Measurements from ENCODE around the gene METAP1D.
A peak's percentile ranks its signal among the peaks of the same experiment; 100 is the strongest.
"Not testable (repeated sequence)": the region's sequence is repeated elsewhere in the genome, so short reads cannot be mapped to it uniquely, and the experiment has no call there.

METAP1D gene

DNA sequence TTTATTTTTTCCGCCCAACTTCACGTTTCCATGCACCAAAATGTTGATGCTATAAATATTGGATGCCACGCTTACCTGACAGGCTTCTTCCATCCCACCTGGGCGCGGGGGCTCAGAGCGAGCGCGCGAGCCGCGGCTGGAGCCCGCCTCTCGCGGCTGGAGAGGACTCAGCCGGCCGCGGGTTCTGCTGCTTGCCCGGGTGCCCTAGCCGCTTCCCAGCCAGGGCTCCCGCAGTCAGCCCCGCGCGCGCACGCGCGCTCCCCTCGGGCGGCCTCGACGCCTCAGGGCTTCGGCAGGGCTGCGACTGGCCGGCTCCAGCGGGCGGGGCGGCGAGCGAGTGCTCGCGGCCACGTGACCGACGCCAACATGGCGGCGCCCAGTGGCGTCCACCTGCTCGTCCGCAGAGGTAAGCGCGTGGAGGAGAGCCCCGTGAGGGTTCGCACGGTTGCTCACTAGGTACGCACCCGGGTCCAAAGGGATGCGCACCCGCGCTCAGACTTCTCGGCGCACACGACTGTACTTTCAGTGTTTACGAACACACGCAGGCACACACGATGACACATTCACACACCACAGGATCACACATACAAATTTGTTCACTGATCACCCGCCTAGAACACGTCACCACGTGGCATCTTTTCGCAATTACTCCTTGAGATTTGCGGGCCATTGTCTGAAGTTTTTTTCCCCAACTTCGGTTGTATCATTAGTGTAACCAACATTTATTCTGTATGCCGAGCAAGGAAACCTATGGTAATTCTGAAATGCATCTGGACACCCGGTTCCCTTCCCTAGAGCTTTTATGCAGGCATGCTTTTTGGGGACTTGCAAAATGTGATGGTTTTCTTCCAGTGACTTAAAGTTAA is at the start of gene METAP1D:
METAP1D (plus strand) TSS at position 350 of the 866 bp plus-strand sequence; CDS start at position 367, 17 bp downstream.
- peak; percentile 69 for DNase-seq (ENCODE audit: low read depth)

DNA sequence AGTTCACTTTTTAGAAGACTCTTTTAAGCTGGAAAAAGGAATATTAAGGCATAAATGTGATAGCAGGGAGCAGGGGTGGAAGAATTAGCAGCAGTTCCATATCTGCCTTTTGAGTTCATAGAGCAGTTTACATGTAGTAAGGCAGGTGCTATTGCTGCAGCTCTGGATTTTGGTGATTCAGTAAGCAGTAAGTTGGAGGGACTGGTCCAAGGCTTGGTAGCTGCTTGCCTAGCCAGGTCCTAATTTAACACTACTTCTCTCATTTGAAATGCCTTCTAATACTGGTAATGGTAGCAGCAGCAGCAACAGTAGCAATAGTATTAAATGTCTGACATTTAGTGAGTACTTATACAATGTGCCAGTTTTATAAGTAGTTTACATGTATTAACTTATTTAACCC is 47.5 kb upstream of the METAP1D start:
- DNase-seq (ENCODE audit: low read depth): no peak

DNA sequence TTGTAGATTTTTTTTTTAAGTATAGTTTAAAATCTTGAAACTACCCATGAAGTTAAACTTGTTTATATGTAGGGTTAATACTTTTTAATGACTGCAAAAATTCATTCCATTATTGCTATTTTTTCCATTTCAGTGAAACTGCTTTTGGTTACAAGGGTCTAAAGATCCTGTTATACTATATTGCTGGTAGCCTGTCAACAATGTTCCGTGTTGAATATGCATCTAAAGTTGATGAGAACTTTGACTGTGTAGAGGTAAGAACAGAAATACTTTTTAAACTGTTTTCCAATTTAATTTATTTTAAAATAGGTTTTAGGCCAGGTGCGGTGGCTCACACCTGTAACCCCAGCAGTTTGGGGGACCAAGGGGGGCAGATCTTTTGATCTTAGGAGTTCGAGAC is 47.0 kb upstream of the METAP1D start:
- no peak for DNase-seq (ENCODE audit: low read depth)

DNA sequence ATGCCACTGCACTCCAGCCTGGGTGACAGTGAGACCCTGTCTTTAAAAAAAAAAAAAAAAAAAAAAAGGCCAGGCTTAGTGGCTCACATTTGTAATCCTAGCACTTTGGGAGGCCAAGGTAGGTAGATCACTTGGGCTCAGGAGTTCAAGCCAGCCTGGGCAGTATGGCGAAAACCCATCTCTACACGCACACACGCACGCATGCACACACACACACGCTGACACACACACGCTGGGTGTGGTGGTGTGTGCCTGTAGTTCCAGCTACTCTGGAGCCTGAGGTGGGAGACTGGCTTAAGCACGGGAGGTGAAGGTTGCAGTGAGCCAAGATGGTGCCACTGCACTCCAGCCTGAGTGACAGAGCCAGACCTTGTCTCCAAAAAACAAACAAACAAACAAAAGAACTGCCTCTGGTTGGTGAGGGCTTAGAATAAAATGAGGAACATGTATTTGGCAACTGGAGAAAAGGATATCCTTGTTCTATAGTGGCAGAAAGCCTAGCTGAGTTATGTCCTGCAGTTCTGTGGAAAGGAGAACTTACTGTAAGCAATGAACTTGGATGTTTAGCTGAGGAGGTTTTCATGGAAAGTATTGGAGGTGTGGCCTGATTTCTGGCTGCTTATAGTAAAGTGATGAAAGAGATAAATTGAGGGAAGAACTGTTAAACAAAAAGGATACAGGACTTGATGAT is 43.5 kb upstream of the METAP1D start:
- no peak for DNase-seq (ENCODE audit: low read depth)

DNA sequence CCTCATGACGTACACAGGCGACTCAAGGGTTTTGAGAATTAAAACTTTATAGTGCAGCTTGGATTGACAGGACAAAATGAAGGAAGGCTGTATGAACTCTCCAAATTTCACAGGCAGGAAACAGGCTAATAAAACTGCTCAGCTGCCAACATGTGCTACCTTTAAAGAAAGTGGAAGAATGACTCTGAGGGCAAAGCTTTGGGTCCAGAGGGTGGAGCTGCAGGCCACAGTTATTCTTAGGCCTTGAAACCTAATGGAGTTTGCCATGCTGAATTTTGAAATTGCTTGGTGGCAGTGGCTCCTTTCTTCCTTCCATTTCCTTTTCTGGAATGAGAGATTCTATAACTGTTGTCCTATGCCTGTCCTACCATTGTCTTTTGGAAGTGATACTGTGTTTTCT is 42.7 kb upstream of the METAP1D start:
- no peak for DNase-seq (ENCODE audit: low read depth)

DNA sequence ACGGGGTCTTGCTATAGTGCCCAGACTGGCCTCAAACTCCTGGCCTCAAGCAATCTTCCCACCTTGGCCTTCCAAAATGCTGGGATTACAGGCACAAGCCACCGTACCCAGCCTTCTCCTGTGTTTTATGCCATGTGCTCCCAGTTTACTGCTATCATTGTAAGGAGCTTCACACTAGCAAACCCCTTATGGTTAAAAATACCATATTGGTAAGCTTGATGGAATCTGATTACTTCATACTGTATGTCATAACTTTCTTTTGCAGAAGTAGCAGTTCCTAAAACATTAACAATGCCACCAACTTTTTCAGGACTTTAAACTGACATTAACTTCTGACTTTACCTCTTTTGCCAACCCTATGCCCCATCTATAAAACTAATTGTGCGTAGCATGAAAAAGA is 41.3 kb upstream of the METAP1D start:
- no peak for DNase-seq (ENCODE audit: low read depth)

DNA sequence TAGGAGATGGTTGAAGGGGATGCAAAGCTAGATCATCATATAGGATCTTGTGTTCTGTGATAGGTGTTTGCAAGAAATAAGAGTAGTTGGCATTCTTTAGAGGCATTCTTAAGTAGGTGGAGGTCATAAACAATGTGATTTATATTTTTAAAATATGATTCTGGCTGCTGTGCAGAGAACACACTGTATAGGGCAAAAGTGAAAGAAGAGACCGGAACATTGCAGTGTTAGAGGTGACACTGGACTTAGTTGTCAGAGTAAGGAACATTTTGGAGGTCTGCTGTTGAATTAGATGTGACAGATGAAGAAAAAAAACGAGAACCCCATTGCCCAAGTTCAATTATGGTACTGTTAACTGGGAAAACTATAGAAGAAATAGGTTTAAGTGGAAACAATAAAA is 39.8 kb upstream of the METAP1D start:
- DNase-seq (ENCODE audit: low read depth): no peak

DNA sequence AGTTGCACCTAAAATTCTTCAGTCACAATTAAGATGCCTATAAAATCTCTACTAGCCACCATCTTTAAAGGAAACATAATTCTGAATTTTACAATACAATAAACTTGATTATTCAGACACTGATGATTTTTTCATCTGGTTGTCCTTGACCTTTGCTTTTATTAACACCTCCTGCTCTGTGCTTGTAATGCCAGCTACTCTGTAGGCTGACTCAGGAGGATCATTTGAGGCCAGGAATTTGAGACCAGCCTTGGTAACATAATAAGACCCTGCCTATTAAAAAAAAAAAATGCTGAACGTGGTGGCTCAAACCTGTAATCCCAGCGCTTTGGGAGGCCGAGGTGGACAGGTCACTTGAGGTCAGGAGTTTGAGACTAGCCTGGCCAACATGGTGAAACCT is 39.2 kb upstream of the METAP1D start:
- no peak for DNase-seq (ENCODE audit: low read depth)

DNA sequence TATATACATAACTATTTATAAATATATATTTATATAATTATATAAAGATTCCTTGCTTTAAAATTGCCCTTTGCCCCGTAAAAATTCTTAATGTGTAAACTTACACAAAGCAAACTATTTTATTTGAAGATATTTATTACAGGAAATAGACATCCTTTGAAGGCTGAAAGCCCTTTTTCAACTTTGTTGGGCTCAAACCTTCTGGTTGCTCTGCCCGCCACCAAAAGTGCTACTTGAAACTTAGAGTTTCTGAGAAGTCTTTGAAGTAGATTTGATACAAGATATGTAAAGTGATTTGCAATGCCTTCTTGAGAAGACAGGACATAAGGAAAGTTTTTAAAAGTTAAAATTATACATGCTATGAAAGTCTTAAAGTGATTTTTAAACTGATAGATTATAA is 36.6 kb upstream of the METAP1D start:
- DNase-seq (ENCODE audit: low read depth): no peak

DNA sequence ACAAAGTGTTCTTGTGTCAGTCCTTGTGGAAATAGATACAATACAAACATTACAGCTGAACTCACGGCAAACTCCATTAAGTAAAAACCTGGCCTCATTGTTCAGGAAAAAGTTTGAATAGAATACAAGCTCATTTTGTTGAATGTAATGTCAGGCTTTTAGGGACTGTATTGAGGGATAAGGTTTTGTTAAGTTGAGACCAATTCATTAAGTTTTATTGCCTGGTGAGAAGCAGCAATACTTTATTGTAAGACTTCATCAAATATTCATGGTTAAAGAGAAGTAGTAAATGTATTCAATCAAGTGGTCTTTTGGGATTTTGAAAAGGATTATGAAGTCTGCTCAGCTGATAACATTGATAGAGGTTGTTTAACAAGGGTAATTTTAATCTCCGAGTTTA is 35.4 kb upstream of the METAP1D start:
- no peak for DNase-seq (ENCODE audit: low read depth)

DNA sequence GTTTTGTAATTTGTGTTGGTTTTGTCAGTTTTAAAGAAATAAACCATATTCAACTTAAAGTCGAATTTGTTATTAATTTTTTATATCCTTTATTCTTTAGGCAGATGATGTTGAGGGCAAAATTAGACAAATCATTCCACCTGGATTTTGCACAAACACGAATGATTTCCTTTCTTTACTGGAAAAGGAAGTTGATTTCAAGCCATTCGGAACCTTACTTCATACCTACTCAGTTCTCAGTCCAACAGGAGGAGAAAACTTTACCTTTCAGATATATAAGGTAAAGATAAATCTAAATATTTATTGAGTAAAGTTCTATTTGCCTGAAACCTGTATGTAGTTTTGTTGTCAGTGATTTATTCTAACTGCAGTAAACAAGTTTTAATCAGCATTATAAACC is 34.5 kb upstream of the METAP1D start:
- no peak for DNase-seq (ENCODE audit: low read depth)

DNA sequence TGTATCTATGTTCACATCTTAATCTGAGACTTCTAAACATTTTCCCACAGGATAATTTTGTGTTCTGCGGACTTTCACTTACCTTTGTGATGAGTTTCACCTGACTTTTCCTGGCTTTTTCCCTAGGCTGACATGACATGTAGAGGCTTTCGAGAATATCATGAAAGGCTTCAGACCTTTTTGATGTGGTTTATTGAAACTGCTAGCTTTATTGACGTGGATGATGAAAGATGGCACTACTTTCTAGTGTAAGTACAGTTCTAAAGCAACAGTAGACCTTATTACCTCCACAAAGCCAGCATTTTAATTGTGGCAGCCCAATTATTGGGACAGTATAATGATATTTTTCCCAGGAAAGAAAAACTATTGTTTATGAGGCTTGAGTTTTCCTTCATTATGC is 34.1 kb upstream of the METAP1D start:
- DNase-seq (ENCODE audit: low read depth): no peak

DNA sequence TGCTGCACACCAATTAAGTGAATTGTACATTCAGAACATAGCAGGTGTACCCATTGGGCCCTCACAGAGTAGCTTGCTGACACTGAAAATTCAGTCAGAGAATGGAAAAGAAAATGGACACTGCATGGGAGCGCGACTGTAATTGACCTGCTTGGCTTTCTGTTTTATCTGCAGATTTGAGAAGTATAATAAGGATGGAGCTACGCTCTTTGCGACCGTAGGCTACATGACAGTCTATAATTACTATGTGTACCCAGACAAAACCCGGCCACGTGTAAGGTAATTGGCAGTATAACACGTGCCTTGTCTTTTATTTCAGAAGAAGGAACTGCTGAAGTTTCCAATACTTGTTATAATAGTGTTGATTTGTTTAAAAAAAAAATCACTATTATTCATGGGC is 33.5 kb upstream of the METAP1D start:
- DNase-seq (ENCODE audit: low read depth): no peak

DNA sequence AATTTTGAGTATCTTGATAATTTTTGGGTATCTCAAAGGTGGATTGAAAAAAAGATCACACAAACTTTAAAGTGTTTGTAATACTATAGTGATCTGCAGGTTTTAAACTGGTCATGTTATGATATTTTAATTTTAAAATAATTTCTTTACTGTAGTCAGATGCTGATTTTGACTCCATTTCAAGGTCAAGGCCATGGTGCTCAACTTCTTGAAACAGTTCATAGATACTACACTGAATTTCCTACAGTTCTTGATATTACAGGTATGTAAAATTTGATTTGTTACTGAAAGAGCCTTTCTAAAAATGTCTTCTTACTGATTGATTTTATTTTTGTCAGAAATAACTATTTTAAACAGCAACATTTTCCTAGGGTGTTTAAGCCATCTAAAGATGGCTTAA is 33.1 kb upstream of the METAP1D start:
- no peak for DNase-seq (ENCODE audit: low read depth)

DNA sequence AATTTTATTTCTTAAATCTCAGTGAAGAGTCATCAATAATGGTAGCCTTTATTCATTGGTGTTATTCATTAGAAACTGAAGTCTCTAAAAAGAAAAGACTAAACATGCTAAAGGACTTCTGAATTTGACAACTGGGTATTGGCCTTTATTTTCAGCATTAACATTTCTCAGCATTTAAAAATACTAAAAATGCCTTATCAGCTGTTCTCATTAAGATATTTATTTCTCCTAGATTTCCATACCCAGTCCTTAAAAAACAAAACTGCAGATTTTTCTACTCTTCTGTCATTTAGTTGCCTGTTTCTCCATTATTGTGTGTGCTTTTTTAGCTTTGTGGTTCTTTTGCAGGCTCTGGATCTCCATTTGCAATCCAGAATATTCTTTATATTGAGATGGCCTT is 31.2 kb upstream of the METAP1D start:
- DNase-seq (ENCODE audit: low read depth): no peak

DNA sequence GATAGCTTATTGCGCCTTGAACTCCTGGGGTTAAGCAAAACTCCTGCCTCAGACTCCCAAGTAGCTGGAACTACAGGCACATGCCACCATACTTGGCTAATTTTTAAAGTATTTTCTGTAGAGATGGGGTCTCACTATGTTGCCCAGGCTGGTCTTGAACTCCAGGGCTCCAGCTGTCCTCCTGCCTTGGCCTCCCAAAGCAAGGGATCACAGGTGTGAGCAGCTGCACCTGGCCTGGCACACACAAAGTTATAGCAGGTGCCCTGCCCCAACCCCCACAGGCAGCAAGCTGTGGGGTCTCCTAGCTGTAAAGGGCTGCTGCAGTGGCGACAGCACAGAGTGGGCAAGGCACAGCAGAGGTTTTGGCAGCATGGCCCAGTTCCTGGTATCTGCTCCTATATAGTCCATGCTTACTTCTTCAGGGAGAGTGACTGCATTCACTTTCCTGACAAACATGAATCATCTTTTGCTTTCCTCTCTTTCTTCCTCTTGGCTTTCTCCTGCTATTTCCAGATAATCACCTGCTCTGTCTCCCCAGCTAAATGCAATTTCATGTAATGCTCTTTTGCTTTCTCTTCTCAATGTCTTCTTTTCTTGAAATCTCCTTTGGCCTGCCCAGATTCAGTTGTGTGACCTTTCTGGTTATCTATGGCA is 27.3 kb upstream of the METAP1D start:
- DNase-seq (ENCODE audit: low read depth): no peak

DNA sequence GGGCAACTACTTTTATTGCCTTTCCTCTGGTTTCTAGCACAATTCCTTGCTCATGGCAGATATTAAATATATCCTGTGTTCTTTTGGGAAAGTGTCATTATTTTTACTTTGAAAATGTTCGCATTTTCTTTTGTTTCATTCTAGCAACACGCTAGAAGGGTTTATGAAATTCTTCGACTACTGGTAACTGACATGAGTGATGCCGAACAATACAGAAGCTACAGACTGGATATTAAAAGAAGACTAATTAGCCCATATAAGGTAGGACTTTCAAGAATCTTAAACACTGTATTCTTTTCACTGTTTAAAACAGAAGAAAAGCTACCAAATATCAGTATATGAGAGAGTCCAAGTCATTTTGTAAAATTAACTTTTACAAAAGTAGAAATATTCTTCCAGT is 20.6 kb upstream of the METAP1D start:
- no peak for DNase-seq (ENCODE audit: low read depth)

DNA sequence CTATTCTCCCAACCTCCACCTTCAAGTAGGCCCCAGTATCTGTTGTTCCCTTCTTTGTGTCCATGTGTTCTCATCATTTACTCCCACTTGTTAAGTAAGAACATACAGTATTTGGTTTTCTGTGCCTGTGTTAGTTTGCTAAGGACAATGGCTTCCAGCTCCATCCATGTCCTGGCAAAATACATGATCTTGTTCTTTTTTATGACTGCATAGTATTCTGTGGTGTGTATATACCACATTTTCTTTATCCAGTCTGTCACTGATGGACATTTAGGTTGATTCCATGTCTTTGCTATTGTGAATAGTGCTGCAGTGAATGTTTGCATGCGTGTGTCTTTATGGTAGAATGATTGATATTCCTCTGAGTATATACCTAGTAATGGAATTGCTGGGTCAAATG is 15.8 kb upstream of the METAP1D start:
- not testable (repeated sequence) for DNase-seq (ENCODE audit: low read depth)

DNA sequence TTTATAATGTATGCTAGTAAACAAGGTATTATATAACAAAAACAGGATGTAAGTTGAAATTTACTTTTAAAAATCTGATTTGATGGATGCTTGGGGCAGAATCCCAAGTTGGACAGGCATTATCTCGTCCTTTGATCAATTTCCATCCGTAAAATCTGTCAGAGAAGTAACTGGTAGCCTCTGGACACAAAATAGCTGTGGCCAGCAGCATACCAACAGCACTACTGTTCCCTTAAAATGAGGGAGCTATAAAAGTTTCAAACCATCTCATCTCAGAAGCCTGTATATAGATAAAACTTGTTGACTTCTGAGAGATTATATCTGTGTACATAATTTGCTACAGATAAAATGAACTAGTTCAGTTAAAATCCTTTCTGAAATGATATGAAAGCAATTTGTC is 14.7 kb upstream of the METAP1D start:
- DNase-seq (ENCODE audit: low read depth): no peak

DNA sequence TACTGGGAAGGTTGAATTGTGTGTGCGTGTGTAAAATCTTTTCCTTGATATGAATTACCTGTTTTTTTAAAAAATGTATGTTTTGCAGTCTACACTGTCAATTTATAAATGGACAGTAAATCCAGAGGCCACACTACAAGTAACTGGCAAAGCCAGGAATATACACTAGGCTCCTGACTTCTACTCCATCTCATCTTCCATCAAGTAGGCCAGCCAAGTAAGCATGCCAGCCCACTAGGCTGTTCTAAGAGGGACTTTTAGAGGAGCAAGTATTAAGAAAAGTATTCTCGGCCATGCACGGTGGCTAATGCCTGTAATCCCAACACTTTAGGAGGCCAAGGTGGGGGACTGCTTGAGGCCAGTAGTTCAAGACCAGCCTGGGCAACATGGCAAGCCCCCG is 13.0 kb upstream of the METAP1D start:
- DNase-seq (ENCODE audit: low read depth): no peak

DNA sequence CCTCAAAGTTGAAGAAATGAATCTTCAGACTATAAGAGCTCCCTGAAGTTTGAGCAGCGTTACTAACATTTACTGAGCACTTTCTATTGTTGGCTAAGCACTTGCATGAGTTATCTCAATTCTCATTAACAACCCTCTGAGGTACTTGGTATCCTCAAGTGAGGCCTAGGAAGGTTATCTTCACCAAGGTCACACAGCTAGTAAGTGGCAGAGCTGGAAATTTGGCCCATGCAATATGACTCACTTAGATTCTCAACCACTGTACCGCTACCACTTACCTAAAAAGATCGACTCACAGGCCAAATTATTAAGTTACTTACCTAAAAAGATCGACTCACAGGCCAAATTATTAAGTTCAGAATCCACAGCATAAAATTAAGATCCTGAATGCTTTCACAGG is 8.7 kb upstream of the METAP1D start:
- DNase-seq (ENCODE audit: low read depth): no peak

DNA sequence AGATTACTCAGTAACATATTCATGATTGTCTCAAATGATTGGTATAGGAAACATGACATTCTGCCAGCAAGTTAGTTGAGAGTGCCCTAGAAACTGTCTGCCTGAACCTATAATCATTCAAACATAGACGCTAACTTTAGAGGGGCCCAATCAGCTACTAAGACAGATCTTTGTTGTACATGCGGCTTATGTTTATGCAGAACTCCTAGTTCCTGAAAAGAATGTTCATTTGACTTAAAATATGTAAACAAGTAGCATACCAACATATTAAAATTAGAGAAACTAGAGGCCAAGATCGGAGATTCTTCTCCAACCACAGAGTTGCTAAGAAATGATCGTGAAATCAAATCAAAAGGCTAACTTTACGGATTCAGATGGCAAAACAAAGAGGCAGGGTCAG is 4.2 kb upstream of the METAP1D start:
- DNase-seq (ENCODE audit: low read depth): no peak

DNA sequence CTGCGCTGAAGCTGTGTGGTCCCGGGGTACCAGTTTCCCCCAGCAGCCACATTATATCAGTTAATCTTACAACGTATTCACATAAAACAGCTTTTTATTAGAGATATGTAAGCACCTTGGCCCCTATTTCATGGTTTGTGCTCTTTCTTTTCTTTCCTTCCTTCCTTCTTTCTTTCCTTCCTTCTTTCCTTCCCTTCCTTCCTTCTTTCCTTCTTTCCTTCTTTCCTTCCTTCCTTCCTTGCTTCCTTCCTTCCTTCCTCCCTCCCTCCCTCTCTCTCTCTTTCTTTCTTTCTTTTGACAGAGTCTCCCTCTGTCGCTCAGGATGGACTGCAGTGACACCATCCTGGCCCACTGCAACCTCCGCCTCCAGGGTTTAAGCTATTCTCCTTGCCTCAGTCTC is 3.7 kb upstream of the METAP1D start:
- no peak for DNase-seq (ENCODE audit: low read depth)

All from stimulated activated CD8-positive, alpha-beta memory T cell treated with anti-CD3 and anti-CD28 coated beads, Interleukin-12 subunit alpha, Interleukin-12 subunit beta, amount 100 ng/mL, for 1 hour (primary cell).